Loucy (cell line): ENCODE data around the gene GNB1L.
"Not testable (repeated sequence)": the region's sequence is repeated elsewhere in the genome, so short reads cannot be mapped to it uniquely, and the experiment has no call there.

ENCODE experiments used
- EZH2phosphoT487 ChIP-seq: fragments of 200-600 bp; IDR thresholded peaks from 2 replicates; pipeline ENCODE4 v1.6.1; 2018; ENCODE audit warnings: antibody characterized with exemption, mild to moderate bottlenecking, moderate library complexity, borderline replicate concordance
- TF ChIP-seq, protein P1 (sequence below): fragments of 200-600 bp; sonication (generic); conservative IDR thresholded peaks from 2 replicates; pipeline ENCODE4 v1.5.1; 2014; ENCODE audit warnings: mild to moderate bottlenecking, antibody characterized with exemption, low read length

DNA sequence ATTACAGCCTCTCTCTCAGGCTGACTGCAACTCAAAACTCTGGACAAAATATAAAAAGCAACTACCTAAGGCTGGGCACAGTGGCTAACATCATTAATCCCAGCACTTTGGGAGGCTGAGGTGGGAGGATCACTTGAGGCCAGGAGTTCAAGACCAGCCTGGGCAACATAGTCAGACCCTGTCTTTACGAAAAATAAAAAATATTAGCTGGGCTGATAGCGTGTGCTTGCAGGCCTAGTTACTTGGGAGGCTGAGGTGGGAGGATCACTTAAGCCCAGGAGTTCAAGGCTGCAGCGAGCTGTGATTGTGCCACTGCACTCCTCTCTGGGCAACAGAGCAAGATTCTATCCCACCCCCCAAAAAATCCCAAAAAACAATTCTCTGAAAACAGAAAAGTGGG lies 22.7 kb downstream of the GNB1L start:
- TF ChIP-seq, protein P1, sequence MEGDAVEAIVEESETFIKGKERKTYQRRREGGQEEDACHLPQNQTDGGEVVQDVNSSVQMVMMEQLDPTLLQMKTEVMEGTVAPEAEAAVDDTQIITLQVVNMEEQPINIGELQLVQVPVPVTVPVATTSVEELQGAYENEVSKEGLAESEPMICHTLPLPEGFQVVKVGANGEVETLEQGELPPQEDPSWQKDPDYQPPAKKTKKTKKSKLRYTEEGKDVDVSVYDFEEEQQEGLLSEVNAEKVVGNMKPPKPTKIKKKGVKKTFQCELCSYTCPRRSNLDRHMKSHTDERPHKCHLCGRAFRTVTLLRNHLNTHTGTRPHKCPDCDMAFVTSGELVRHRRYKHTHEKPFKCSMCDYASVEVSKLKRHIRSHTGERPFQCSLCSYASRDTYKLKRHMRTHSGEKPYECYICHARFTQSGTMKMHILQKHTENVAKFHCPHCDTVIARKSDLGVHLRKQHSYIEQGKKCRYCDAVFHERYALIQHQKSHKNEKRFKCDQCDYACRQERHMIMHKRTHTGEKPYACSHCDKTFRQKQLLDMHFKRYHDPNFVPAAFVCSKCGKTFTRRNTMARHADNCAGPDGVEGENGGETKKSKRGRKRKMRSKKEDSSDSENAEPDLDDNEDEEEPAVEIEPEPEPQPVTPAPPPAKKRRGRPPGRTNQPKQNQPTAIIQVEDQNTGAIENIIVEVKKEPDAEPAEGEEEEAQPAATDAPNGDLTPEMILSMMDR = not testable (repeated sequence)
- not testable (repeated sequence) for TF ChIP-seq EZH2phosphoT487
